ENCODE measurements around the gene OR2T35.

DNA sequence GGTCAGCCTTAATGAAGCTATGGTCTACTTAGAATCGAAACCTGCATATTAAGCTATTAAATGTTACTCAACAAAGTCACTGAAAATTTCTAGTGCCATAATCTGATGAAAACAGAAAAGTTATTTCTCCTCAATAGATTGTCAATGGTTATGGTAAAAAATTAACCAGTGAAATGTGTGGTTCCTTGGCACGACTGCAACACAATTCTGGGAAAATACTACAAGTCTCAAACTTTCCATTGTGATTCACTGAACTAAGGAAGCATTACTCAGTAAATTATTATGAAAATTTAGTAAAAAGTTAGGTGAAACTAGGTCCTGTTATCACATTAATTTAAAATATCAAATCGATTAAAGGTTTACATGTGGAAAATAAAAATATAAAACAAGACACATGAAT lies 34.8 kb downstream of the OR2T35 start:
- no peak for TF ChIP-seq POLR2A (IDR thresholded peaks at IDR 0.05)
- TF ChIP-seq, protein P1, sequence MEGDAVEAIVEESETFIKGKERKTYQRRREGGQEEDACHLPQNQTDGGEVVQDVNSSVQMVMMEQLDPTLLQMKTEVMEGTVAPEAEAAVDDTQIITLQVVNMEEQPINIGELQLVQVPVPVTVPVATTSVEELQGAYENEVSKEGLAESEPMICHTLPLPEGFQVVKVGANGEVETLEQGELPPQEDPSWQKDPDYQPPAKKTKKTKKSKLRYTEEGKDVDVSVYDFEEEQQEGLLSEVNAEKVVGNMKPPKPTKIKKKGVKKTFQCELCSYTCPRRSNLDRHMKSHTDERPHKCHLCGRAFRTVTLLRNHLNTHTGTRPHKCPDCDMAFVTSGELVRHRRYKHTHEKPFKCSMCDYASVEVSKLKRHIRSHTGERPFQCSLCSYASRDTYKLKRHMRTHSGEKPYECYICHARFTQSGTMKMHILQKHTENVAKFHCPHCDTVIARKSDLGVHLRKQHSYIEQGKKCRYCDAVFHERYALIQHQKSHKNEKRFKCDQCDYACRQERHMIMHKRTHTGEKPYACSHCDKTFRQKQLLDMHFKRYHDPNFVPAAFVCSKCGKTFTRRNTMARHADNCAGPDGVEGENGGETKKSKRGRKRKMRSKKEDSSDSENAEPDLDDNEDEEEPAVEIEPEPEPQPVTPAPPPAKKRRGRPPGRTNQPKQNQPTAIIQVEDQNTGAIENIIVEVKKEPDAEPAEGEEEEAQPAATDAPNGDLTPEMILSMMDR (IDR thresholded peaks at IDR 0.05): no peak
